Measurements from ENCODE around the gene KDM2B.

DNA sequence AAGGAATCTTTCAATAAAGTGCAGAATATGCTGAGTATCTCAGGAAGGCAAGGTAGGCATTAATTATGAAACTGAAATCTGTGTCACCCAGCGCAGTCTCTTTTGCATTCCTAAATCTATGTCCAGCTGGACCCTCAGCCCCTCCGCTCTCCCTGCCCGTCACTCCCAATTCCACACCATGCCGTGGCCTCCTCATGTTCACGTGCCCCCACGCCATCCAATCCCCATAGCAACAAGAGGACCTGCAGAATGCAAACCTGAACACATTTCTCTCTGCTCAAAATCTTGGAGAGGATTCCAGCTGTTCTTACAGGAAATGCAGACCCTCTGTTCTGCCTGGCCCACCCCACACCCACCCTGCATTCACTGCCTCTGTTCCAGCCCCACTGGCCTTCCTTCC, 35.3 kb downstream of the KDM2B start:
- TF ChIP-seq, protein P1, sequence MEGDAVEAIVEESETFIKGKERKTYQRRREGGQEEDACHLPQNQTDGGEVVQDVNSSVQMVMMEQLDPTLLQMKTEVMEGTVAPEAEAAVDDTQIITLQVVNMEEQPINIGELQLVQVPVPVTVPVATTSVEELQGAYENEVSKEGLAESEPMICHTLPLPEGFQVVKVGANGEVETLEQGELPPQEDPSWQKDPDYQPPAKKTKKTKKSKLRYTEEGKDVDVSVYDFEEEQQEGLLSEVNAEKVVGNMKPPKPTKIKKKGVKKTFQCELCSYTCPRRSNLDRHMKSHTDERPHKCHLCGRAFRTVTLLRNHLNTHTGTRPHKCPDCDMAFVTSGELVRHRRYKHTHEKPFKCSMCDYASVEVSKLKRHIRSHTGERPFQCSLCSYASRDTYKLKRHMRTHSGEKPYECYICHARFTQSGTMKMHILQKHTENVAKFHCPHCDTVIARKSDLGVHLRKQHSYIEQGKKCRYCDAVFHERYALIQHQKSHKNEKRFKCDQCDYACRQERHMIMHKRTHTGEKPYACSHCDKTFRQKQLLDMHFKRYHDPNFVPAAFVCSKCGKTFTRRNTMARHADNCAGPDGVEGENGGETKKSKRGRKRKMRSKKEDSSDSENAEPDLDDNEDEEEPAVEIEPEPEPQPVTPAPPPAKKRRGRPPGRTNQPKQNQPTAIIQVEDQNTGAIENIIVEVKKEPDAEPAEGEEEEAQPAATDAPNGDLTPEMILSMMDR (IDR thresholded peaks at IDR 0.05) = no peak
- no peak for TF ChIP-seq POLR2A (IDR thresholded peaks at IDR 0.05)
- TF ChIP-seq POLR2AphosphoS5 (IDR thresholded peaks at IDR 0.05) = no peak

All from breast epithelium (tissue), 3 donors.